A673 (cell line): Measurements from ENCODE around the gene FAM228B. TPM values are rescaled to one million over a fixed set of nuclear protein-coding genes. Genes with fewer than 3 reads are reported as not detected.

ENCODE experiments used
- BruUV-seq: library from RNA; stranded (reverse); fragments of 400-500 nt; replicated peaks from 2 replicates; lab custom pipeline; 2021; lab: Mats Ljungman, UMichigan
- CTCF ChIA-PET: fragments of 300-600 bp; sonication (Branson Sonifier 250); formaldehyde crosslinking; loops from one replicate; lab custom pipeline; 2022; ENCODE audit warnings: antibody characterized with exemption; lab: Charles Lee
- POLR2A ChIA-PET: fragments of 300-600 bp; sonication (Branson Sonifier 250); formaldehyde crosslinking; loops from one replicate; lab custom pipeline; 2022; ENCODE audit warnings: antibody characterized with exemption; ENCODE audit not compliant: low non-redundant PET; lab: Charles Lee
- DNase-seq: peaks from one replicate; pipeline ENCODE4 v3.0.0-alpha.2; 2015; ENCODE audit warnings: low spot score
- H3K27ac ChIP-seq: fragments of 200-600 bp; sonication (generic); 2 replicates; pipeline ENCODE4 v1.5.1; 2016; ENCODE audit warnings: mixed run types, low read depth, mild to moderate bottlenecking, mixed read lengths, antibody characterized with exemption, low read length; ENCODE audit not compliant: poor library complexity, severe bottlenecking
- H3K27me3 ChIP-seq: fragments of 200-600 bp; sonication (generic); replicated peaks from 2 replicates; pipeline ENCODE4 v1.6.1; 2017; ENCODE audit warnings: mixed run types, low read depth, mild to moderate bottlenecking, mixed read lengths, antibody characterized with exemption, low read length; ENCODE audit not compliant: insufficient read depth, poor library complexity
- H3K36me3 ChIP-seq: fragments of 200-600 bp; sonication (generic); 2 replicates; pipeline ENCODE4 v1.6.1; 2016; ENCODE audit warnings: mixed run types, mild to moderate bottlenecking, mixed read lengths, antibody characterized with exemption, low read length; ENCODE audit not compliant: insufficient read depth, poor library complexity, severe bottlenecking
- H3K4me1 ChIP-seq: fragments of 200-600 bp; sonication (generic); 2 replicates; pipeline ENCODE4 v1.6.1; 2017; ENCODE audit warnings: mixed run types, mild to moderate bottlenecking, mixed read lengths, antibody characterized with exemption, low read length; ENCODE audit not compliant: insufficient read depth, poor library complexity, severe bottlenecking
- H3K4me3 ChIP-seq: fragments of 200-600 bp; sonication (generic); 2 replicates; pipeline ENCODE4 v1.5.1; 2016; ENCODE audit warnings: low read depth, mixed run types, mild to moderate bottlenecking, mixed read lengths, low read length; ENCODE audit not compliant: poor library complexity, severe bottlenecking
- H3K9me3 ChIP-seq: fragments of 200-600 bp; sonication (generic); 2 replicates; pipeline ENCODE4 v1.6.1; 2016; ENCODE audit warnings: mixed run types, low read depth, mild to moderate bottlenecking, mixed read lengths, antibody characterized with exemption, low read length; ENCODE audit not compliant: poor library complexity, severe bottlenecking
- EZH2 ChIP-seq: fragments of 200-600 bp; sonication (generic); IDR thresholded peaks from 2 replicates; pipeline ENCODE4 v1.6.1; 2017; ENCODE audit warnings: borderline replicate concordance, low read depth, mild to moderate bottlenecking, mixed read lengths, antibody characterized with exemption, low read length; ENCODE audit not compliant: poor library complexity, severe bottlenecking
- intact Hi-C: fragments of 100-400 bp; cut with micrococcal nuclease; formaldehyde crosslinking; loops from one replicate; pipeline ENCODE4 v1.10.0; 2022; ENCODE audit not compliant: unreplicated experiment
- total RNA-seq: library from RNA; stranded (reverse); gene quantifications from 2 replicates; pipeline ENCODE4 v1.2.3, GENCODE V29; 2021
- TF ChIP-seq, protein P1 (sequence below): fragments of 300-800, 200-600 bp; sonication (generic); conservative IDR thresholded peaks from 2 replicates; pipeline ENCODE4 v1.5.1; 2017; ENCODE audit warnings: low read depth, mild to moderate bottlenecking, antibody characterized with exemption, low read length, moderate library complexity, mixed read lengths

FAM228B gene
- total RNA-seq, 1 experiment from 2014 or later: 6.8 TPM

DNA sequence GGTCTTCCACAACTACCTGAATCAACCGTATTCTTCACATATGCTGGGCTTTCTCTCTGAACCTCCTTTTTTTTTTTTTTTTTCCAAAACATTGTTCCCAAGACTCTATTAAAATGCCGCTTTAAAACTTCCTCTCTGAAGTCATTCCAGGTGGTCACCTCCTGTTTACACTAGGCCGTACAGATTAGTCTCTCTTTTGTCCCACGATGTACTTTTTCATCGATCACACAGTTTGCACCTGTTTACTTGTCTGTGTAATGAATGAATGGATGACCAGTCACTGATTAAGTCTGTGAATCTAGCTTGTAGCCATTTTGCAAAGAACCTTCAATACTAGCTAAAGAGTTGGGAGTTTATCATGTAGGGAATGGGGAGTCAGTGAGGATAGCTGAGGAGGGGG is 34.9 kb downstream of the FAM228B start:
- Histone ChIP-seq H3K27me3 (no peaks in the 10 kb centered on the region), H3K4me1 (no peaks in the 10 kb centered on the region), H3K27ac (no peak overlapping the region), H3K4me3 (no peak overlapping the region), H3K9me3 (no peaks in the 10 kb centered on the region), H3K36me3 (no peaks in the 10 kb centered on the region)
- ChIA-PET CTCF (no interaction called here), POLR2A (no interaction called here)
- DNase-seq: no peak
- intact Hi-C loops: no loop called here
- BruUV-seq: no TSS peak
- TF ChIP-seq, protein P1, sequence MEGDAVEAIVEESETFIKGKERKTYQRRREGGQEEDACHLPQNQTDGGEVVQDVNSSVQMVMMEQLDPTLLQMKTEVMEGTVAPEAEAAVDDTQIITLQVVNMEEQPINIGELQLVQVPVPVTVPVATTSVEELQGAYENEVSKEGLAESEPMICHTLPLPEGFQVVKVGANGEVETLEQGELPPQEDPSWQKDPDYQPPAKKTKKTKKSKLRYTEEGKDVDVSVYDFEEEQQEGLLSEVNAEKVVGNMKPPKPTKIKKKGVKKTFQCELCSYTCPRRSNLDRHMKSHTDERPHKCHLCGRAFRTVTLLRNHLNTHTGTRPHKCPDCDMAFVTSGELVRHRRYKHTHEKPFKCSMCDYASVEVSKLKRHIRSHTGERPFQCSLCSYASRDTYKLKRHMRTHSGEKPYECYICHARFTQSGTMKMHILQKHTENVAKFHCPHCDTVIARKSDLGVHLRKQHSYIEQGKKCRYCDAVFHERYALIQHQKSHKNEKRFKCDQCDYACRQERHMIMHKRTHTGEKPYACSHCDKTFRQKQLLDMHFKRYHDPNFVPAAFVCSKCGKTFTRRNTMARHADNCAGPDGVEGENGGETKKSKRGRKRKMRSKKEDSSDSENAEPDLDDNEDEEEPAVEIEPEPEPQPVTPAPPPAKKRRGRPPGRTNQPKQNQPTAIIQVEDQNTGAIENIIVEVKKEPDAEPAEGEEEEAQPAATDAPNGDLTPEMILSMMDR: no peak
- TF ChIP-seq EZH2: no peak

DNA sequence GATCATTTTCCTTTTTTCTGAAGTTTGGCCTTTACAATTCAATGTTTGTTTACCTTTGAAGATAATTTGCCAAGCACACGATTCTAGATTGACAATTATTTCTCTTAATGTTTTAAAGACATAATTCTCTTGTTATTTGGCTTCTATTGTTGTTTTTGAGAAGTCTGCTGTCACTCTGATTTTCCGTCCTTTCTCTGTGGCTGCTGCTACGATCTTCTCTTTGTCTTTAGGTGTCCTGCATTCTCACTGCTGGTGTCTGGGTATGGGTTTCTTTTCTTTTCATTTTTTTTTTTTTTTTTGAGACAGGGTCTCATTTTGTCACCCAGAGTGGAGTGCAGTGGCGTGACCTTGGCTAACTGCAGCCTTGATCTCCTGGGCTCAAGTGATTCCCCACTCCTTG is 36.4 kb downstream of the FAM228B start:
- H3K4me1 ChIP-seq: no peaks in the 10 kb centered on the region
- DNase-seq: no peak
- intact Hi-C loops: loop anchor here (10.0 kb wide), 1 partner anchor 335 kb away; no protein-coding TSS in a partner anchor
- H3K4me3 ChIP-seq: no peak overlapping the region
- ChIA-PET CTCF (no interaction called here), POLR2A (interaction anchor here (0.7 kb wide), 1 partner anchor 50 kb away, joined by 5 read pairs; no protein-coding TSS in a partner anchor)
- BruUV-seq: no TSS peak
- no peaks in the 10 kb centered on the region for H3K9me3 ChIP-seq
- H3K27ac ChIP-seq: no peak overlapping the region
- H3K36me3 ChIP-seq: no peaks in the 10 kb centered on the region
- H3K27me3 ChIP-seq: no peaks in the 10 kb centered on the region
- TF ChIP-seq, protein P1: no peak
- no peak for TF ChIP-seq EZH2

DNA sequence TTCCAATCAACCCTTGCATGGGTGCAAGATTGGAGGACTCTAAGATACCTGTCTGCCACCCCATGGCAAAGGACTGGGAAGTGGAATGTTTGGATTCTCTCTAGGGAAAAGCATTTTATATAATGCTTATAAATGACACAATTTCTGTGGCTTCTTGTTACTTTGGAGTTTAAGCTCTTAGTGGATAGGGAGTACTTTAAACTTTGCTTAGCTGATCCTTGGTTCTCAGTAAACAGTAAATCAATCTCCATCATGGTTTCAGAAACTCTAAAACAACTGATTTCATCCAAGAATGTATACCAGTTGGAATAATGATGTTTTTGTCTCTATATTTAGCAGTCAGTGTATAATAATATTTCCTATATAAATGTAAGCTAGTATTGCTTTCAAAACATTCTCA is 37.5 kb downstream of the FAM228B start:
- no peaks in the 10 kb centered on the region for H3K27me3 ChIP-seq
- no TSS peak for BruUV-seq
- no peaks in the 10 kb centered on the region for H3K9me3 ChIP-seq
- no peak overlapping the region for H3K27ac ChIP-seq
- no peaks in the 10 kb centered on the region for H3K4me1 ChIP-seq
- DNase-seq: no peak
- POLR2A ChIA-PET: no interaction called here
- intact Hi-C loops: loop anchor here (10.0 kb wide), 1 partner anchor 336 kb away; no protein-coding TSS in a partner anchor
- TF ChIP-seq EZH2: no peak
- TF ChIP-seq, protein P1: no peak
- no peak overlapping the region for H3K4me3 ChIP-seq
- CTCF ChIA-PET: no interaction called here
- H3K36me3 ChIP-seq: no peaks in the 10 kb centered on the region
